Measurements from ENCODE around the gene KIFC1.

DNA sequence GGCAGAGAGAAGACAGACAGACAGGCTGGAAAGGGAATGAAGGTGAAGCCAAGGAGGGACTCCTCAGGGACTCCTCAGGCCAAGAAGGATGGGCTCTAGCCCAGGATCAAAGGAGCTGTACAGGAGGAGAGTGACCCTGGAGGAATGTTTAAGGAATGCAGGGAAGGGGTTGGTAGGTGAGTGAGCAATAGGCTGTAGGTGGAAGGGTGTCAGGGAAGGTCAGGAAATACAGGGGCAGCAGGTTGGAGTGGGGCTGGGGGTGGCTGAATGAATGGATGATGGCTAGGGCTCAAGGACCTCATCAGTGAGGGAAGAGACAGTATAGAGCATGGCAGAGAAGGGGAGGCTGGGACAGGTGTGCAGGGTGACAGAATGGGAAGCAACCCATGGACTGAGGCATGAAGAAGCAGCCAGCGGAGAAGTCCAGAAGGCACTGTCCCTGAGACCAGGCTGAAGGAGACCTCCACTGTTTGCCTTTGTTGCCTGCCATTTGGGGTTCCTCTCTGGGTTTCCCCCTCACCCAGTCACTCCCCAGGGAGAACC is 41.4 kb downstream of the KIFC1 start:
- TF ChIP-seq, protein P1, sequence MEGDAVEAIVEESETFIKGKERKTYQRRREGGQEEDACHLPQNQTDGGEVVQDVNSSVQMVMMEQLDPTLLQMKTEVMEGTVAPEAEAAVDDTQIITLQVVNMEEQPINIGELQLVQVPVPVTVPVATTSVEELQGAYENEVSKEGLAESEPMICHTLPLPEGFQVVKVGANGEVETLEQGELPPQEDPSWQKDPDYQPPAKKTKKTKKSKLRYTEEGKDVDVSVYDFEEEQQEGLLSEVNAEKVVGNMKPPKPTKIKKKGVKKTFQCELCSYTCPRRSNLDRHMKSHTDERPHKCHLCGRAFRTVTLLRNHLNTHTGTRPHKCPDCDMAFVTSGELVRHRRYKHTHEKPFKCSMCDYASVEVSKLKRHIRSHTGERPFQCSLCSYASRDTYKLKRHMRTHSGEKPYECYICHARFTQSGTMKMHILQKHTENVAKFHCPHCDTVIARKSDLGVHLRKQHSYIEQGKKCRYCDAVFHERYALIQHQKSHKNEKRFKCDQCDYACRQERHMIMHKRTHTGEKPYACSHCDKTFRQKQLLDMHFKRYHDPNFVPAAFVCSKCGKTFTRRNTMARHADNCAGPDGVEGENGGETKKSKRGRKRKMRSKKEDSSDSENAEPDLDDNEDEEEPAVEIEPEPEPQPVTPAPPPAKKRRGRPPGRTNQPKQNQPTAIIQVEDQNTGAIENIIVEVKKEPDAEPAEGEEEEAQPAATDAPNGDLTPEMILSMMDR (conservative IDR thresholded peaks at IDR 0.05; ENCODE audit: low read depth, low read length) = no peak
- TF ChIP-seq EZH2 (IDR thresholded peaks at IDR 0.05; ENCODE audit: borderline replicate concordance, low read depth, low read length, poor library complexity, severe bottlenecking) = no peak
